Measurements from ENCODE around the gene DMBT1. TPM values are rescaled to one million over a fixed set of nuclear protein-coding genes. Genes with fewer than 3 reads are reported as not detected.

DMBT1 gene
- total RNA-seq, 2 donors from 2014 or later: not detected

DNA sequence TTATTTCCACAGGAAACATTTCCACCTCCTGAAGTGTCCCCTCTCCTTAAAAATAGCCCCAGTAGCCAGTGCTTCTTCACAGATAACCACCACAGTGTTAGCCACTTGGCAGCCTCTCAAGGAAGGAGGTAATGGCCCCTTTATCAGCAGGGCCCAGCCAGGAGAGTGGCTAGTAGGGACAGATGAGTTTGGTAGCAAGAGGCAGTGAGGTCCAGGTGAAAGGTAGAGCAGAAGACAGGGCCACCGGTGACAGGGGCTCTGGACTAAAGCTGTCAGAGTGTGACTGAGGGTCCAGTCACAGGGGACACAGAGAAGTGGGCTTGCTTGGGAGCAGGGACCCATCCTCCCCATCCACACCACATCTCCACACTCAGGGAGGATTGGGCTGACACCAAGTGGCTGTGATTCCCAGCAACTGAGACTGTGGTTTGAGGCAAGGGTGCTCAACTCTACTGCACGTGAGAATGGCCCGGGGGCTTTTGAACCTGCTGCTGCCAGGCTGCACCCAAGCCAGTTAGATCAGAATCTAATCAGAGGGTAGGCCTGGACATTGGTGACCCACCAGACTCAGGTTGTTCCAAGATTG lies 86.9 kb downstream of the DMBT1 start:
- Mint-ChIP-seq H3K27me3 (ENCODE audit: low read depth) (peaks cover 12% of the 10 kb centered on the region), H3K4me1 (ENCODE audit: low read depth) (no peaks in the 10 kb centered on the region), H3K4me3 (no peak overlapping the region), H3K36me3 (ENCODE audit: insufficient read depth in 2 of 2) (no peaks in the 10 kb centered on the region), H3K9me3 (no peaks in the 10 kb centered on the region), H3K27ac (no peak overlapping the region)
- DNase-seq (no peak), ATAC-seq (replicated peaks in 1 of 2) (no peak)

DNA sequence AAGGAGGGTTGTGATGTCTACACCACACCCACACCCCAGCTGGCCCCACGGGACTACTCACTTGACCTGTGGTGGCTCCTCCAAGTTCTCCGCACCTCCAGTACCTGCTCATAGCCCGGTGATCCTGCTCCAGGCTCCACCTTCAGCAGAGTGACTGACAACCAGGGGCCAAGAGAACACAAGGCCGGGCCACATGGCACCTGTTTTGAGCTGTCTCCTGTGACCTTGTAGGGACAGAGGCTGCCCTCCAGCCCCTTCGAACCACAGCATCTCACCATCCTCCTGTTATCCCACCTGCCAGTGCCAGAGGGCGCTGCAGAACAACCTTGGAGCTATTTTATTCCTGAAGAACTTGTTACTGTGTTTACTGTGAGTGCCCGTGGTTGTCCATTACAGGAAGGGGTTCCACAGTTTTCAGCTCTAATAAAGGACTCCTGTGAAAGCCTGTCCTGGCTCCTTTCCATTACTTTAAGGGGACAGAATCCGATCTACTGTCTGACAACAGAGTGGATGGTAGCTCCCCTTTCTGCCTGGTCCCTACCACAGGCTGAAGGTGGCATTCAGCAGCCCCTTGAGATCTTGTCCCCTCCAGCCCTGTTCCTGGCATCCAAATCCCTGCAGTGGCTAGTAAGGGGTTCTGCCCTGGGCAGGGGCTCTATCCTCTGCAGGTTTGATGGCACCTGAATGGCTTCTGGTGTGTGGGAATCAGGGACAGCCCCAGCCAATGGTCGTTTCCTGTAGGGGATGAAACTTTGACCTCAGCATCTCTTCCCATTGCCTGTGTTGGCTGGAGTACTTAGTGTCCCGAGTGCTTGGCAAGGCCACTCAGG lies 88.3 kb downstream of the DMBT1 start:
- H3K4me1 Mint-ChIP-seq (ENCODE audit: low read depth): no peaks in the 10 kb centered on the region
- DNase-seq (peak; percentile 11 to 26), ATAC-seq (replicated peaks in 1 of 2) (peak in 1 of 2 donors; percentile 49)
- H3K9me3 Mint-ChIP-seq: no peaks in the 10 kb centered on the region
- H3K27me3 Mint-ChIP-seq (ENCODE audit: low read depth): peaks cover 21% of the 10 kb centered on the region
- H3K27ac Mint-ChIP-seq: no peak overlapping the region
- H3K4me3 Mint-ChIP-seq: no peak overlapping the region
- no peaks in the 10 kb centered on the region for H3K36me3 Mint-ChIP-seq (ENCODE audit: insufficient read depth in 2 of 2)

DNA sequence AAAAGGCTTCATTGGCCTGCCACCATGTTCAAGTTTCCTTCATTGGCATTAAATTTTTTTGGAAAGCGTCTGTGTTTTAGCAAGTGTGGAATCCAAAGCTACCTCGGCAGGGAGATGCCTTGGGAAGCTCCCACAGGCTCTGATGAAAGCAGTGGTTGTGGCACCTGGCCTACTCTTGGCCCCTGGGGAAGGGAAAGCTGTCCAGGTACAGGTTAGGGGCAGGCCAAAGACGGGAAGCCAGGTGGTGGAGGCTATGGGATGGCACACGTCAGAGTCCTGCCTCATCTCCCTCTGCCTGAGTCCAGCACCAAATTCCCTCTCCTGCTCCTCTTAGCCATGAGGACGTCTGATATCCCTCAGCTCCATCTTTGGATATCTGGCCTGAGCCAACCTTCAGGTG lies 89.3 kb downstream of the DMBT1 start:
- Mint-ChIP-seq H3K4me1 (ENCODE audit: low read depth) (no peaks in the 10 kb centered on the region), H3K36me3 (ENCODE audit: insufficient read depth in 2 of 2) (no peaks in the 10 kb centered on the region), H3K27ac (no peak overlapping the region), H3K4me3 (no peak overlapping the region), H3K27me3 (ENCODE audit: low read depth) (peaks cover 23% of the 10 kb centered on the region), H3K9me3 (no peaks in the 10 kb centered on the region)
- DNase-seq: no peak
- no peak for ATAC-seq (replicated peaks in 1 of 2)

DNA sequence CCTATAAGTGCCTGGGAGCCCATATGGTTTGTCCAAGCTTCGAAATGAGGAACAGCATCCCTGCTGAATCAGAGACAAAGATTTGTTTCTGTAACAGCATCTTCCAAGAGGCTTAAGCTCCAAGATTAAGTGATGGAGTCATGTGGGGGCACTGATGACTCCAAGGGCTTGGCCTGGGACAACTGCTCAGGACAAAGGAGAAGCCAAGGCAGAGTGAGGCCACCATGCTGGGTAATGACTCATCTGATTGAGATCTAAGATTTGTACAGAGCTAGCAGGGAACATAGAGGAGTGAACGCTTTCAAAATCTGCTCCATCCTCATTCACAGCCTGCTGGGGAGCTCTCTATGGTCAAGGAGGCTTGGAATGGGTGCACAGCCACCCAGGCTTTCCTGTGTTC lies 89.8 kb downstream of the DMBT1 start:
- no peaks in the 10 kb centered on the region for H3K9me3 Mint-ChIP-seq
- ATAC-seq (replicated peaks in 1 of 2) (no peak), DNase-seq (no peak)
- H3K27me3 Mint-ChIP-seq (ENCODE audit: low read depth): peaks cover 27% of the 10 kb centered on the region
- no peaks in the 10 kb centered on the region for H3K36me3 Mint-ChIP-seq (ENCODE audit: insufficient read depth in 2 of 2)
- H3K4me3 Mint-ChIP-seq: no peak overlapping the region
- H3K4me1 Mint-ChIP-seq (ENCODE audit: low read depth): no peaks in the 10 kb centered on the region
- H3K27ac Mint-ChIP-seq: no peak overlapping the region

GRCh38 chr10:122655524-122656307 lies 95.2 kb downstream of the DMBT1 start:
- ATAC-seq (replicated peaks in 1 of 2) (no peak), DNase-seq (no peak)
- Mint-ChIP-seq H3K9me3 (no peaks in the 10 kb centered on the region), H3K4me1 (ENCODE audit: low read depth) (no peaks in the 10 kb centered on the region), H3K4me3 (no peak overlapping the region), H3K27me3 (ENCODE audit: low read depth) (peaks cover 35% of the 10 kb centered on the region), H3K36me3 (ENCODE audit: insufficient read depth in 2 of 2) (no peaks in the 10 kb centered on the region), H3K27ac (no peak overlapping the region)

DNA sequence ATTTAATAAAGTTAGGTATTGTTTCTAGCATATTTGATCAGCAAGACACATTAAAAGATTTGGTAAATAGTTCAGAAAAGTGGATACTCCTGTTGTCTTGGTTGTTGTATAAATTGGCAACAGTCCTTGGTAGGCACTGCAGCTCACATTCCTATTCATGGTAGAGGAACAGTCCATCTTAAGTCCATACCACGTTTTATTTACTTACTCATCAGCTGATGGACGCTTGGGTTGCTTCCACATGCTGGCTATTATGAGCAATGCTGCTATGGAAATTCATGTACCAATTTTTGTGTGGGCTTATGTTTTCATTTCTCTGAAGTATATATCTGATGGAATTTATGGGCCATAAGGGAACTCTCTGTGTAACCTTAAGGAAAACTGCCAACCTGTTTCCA lies 95.8 kb downstream of the DMBT1 start:
- H3K4me3 Mint-ChIP-seq: no peak overlapping the region
- no peak overlapping the region for H3K27ac Mint-ChIP-seq
- no peaks in the 10 kb centered on the region for H3K36me3 Mint-ChIP-seq (ENCODE audit: insufficient read depth in 2 of 2)
- H3K27me3 Mint-ChIP-seq (ENCODE audit: low read depth): peaks cover 32% of the 10 kb centered on the region
- H3K4me1 Mint-ChIP-seq (ENCODE audit: low read depth): no peaks in the 10 kb centered on the region
- DNase-seq (no peak), ATAC-seq (replicated peaks in 1 of 2) (no peak)
- no peaks in the 10 kb centered on the region for H3K9me3 Mint-ChIP-seq

- H3K4me3 Mint-ChIP-seq: no peak overlapping the region
- H3K9me3 Mint-ChIP-seq: no peaks in the 10 kb centered on the region
- ATAC-seq (replicated peaks in 1 of 2) (no peak), DNase-seq (no peak)
- peaks cover 30% of the 10 kb centered on the region for H3K27me3 Mint-ChIP-seq (ENCODE audit: low read depth)
- H3K27ac Mint-ChIP-seq: no peak overlapping the region
- H3K36me3 Mint-ChIP-seq (ENCODE audit: insufficient read depth in 2 of 2): no peaks in the 10 kb centered on the region
- H3K4me1 Mint-ChIP-seq (ENCODE audit: low read depth): no peaks in the 10 kb centered on the region
Measured at GRCh38 chr10:122656741-122657140, 96.2 kb downstream of the DMBT1 start.

DNA sequence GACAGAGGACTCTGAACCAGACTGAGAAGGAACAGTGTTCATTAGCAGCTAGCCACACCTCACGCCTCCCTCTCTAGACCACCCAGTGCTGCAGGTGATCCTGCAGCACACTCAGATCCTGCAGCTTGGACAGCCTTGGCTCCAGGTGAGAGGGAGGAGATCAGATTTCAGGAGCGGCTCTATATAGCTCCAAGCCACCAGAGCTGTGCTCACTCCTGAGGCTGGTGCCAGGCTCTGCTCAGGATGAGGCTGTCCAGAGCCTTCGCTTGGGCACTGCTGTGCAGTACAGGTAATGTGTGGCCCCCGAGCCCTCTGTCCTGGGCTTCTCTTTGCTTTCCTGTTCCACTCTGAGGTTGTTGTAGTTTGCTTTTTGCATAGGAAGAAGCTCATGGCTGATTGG lies 96.7 kb downstream of the DMBT1 start:
- Mint-ChIP-seq H3K4me1 (ENCODE audit: low read depth) (no peaks in the 10 kb centered on the region), H3K27ac (no peak overlapping the region), H3K27me3 (ENCODE audit: low read depth) (peaks cover 25% of the 10 kb centered on the region), H3K9me3 (no peaks in the 10 kb centered on the region), H3K36me3 (ENCODE audit: insufficient read depth in 2 of 2) (no peaks in the 10 kb centered on the region), H3K4me3 (no peak overlapping the region)
- ATAC-seq (replicated peaks in 1 of 2): no peak
- DNase-seq: no peak

- H3K27me3 Mint-ChIP-seq (ENCODE audit: low read depth): peaks cover 21% of the 10 kb centered on the region
- H3K4me3 Mint-ChIP-seq: no peak overlapping the region
- H3K4me1 Mint-ChIP-seq (ENCODE audit: low read depth): no peaks in the 10 kb centered on the region
- H3K9me3 Mint-ChIP-seq: no peaks in the 10 kb centered on the region
- no peak overlapping the region for H3K27ac Mint-ChIP-seq
- H3K36me3 Mint-ChIP-seq (ENCODE audit: insufficient read depth in 2 of 2): no peaks in the 10 kb centered on the region
- DNase-seq (no peak), ATAC-seq (replicated peaks in 1 of 2) (no peak)
Measured at GRCh38 chr10:122657729-122658128, 97.2 kb downstream of the DMBT1 start.

DNA sequence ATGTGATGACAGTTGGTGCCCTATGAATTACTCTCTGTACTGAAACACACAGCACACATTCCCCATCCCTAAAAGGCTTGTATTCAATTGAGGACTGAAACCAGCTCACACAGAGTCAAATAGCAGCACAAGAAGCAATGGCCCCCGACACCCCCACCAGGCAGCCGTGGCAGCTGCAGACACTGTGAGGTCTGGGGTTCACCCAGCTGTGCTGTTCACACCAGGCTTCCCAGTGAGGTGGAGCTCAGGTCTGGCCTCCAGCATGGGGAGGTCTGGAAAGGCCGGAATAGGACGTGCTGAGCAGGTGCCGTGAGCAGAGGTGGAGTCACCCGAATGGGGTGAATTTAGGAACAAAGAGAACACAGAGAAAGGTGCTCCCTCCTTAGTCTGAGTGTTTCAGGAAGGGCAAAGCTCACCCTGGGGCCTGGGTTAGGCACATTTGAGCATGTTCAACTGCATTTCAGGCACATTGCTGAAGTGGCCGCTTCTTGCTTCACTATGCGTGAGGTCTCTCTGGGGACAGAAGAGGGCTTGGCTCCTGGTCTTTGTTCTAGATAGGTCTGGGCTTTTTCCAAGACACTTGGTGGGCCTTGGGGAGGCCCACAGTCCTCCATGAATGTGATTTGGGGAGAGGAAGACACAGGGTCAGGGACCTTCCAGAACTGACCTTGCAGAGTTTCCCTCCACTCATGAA lies 97.9 kb downstream of the DMBT1 start:
- H3K36me3 Mint-ChIP-seq (ENCODE audit: insufficient read depth in 2 of 2): no peaks in the 10 kb centered on the region
- DNase-seq: no peak

DNA sequence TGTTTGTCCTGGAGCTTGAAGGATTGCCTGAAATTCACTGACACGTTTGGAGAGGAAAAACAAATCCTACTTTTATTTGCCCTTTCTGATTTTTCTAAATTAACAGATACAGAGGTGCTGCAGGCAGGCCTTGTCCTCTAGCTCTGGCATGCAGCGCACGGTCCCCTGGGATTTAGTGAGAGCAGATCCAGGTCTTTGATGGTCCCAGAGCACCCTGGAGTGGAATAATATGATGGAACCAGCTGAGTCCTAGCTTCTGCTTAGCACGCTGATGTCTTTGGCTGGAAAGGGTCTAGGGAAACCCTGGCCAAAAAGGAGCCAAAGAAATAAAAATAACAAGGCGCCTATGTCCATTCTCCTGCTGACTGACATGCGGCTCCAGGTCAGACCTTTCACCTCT lies 98.6 kb downstream of the DMBT1 start:
- no peaks in the 10 kb centered on the region for H3K4me1 Mint-ChIP-seq (ENCODE audit: low read depth)
- H3K36me3 Mint-ChIP-seq (ENCODE audit: insufficient read depth in 2 of 2): no peaks in the 10 kb centered on the region
- DNase-seq: no peak
- no peak for ATAC-seq (replicated peaks in 1 of 2)
- H3K27me3 Mint-ChIP-seq (ENCODE audit: low read depth): peaks cover 25% of the 10 kb centered on the region
- no peak overlapping the region for H3K27ac Mint-ChIP-seq
- H3K9me3 Mint-ChIP-seq: no peaks in the 10 kb centered on the region
- H3K4me3 Mint-ChIP-seq: no peak overlapping the region

More for the DNA sequence above, 97.9 kb downstream of the DMBT1 start:
- no peaks in the 10 kb centered on the region for H3K4me1 Mint-ChIP-seq (ENCODE audit: low read depth)
- H3K27me3 Mint-ChIP-seq (ENCODE audit: low read depth): peaks cover 21% of the 10 kb centered on the region
- no peak for ATAC-seq (replicated peaks in 1 of 2)
- H3K27ac Mint-ChIP-seq: no peak overlapping the region
- no peaks in the 10 kb centered on the region for H3K9me3 Mint-ChIP-seq
- H3K4me3 Mint-ChIP-seq: no peak overlapping the region

- Mint-ChIP-seq H3K9me3 (no peaks in the 10 kb centered on the region), H3K36me3 (ENCODE audit: insufficient read depth in 2 of 2) (no peaks in the 10 kb centered on the region), H3K4me3 (no peak overlapping the region), H3K27me3 (ENCODE audit: low read depth) (peaks cover 28% of the 10 kb centered on the region), H3K4me1 (ENCODE audit: low read depth) (no peaks in the 10 kb centered on the region), H3K27ac (no peak overlapping the region)
- ATAC-seq (replicated peaks in 1 of 2) (no peak), DNase-seq (no peak)
Measured at GRCh38 chr10:122659651-122660050, 99.1 kb downstream of the DMBT1 start.

DNA sequence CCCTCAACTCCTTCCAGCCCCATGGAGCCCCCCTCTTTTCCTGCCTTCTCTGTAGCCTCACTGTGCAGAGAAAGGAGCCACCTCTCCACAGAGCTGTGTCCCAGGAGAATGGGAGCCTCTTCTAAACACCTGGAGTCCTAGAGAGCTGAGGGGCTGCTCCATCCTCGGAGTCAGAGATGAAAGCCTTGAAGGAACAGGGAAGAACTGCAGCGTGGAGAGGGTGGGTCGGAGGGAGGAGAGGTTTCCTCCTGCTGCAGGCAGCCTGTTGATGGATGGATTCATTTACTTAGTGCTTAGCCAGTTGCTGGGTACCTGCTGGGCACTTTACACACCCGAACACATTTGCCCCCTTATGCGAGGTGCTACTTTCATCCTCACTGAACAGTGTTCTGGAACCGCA lies 100.1 kb downstream of the DMBT1 start:
- H3K27ac Mint-ChIP-seq: no peak overlapping the region
- peaks cover 27% of the 10 kb centered on the region for H3K27me3 Mint-ChIP-seq (ENCODE audit: low read depth)
- H3K36me3 Mint-ChIP-seq (ENCODE audit: insufficient read depth in 2 of 2): no peaks in the 10 kb centered on the region
- no peak overlapping the region for H3K4me3 Mint-ChIP-seq
- DNase-seq (no peak), ATAC-seq (replicated peaks in 1 of 2) (no peak)
- no peaks in the 10 kb centered on the region for H3K9me3 Mint-ChIP-seq
- no peaks in the 10 kb centered on the region for H3K4me1 Mint-ChIP-seq (ENCODE audit: low read depth)
